COLO668 (cell line): Measurements from ENCODE around the gene CSN1S1.
A peak's percentile ranks its signal among the peaks of the same experiment; 100 is the strongest.
"Not testable (repeated sequence)": the region's sequence is repeated elsewhere in the genome, so short reads cannot be mapped to it uniquely, and the experiment has no call there.

Source experiments
- DNase-seq: peaks from one replicate; lab custom pipeline; 2025; ENCODE audit not compliant: unreplicated experiment; lab: John Stamatoyannopoulos, UW

The CSN1S1 gene

GRCh38 chr4:69930768-69931167 is at the start of gene CSN1S1:
TSS of gene CSN1S1 (plus strand) at chr4:69931068. CDS start at chr4:69932556, 1,488 bp downstream.
- DNase-seq: no peak

- DNase-seq: peak; percentile 26
These were observed 49.6 kb upstream of the CSN1S1 start for GRCh38 chr4:69881173-69881773.

- no peak for DNase-seq
These were observed 48.7 kb upstream of the CSN1S1 start for GRCh38 chr4:69882150-69882549.

- DNase-seq: no peak
These were observed 42.5 kb upstream of the CSN1S1 start for GRCh38 chr4:69888336-69888735.

- DNase-seq: no peak
These were observed 36.7 kb upstream of the CSN1S1 start for GRCh38 chr4:69894186-69894585.

- DNase-seq: no peak
These were observed 36.1 kb upstream of the CSN1S1 start for GRCh38 chr4:69894721-69895120.

GRCh38 chr4:69896530-69897116 is 34.2 kb upstream of the CSN1S1 start:
- DNase-seq: no peak

GRCh38 chr4:69907151-69907550 is 23.7 kb upstream of the CSN1S1 start:
- DNase-seq: no peak

- DNase-seq: no peak
These were observed 21.7 kb upstream of the CSN1S1 start for GRCh38 chr4:69909195-69909594.

GRCh38 chr4:69910016-69910782 is 20.7 kb upstream of the CSN1S1 start:
- no peak for DNase-seq

- DNase-seq: no peak
These were observed 10.0 kb upstream of the CSN1S1 start for GRCh38 chr4:69920874-69921273.

GRCh38 chr4:69923782-69924410 is 7.0 kb upstream of the CSN1S1 start:
- DNase-seq: not testable (repeated sequence)

GRCh38 chr4:69934150-69934549 is 3.3 kb downstream of the CSN1S1 start:
- no peak for DNase-seq

GRCh38 chr4:69936566-69936965 is 5.7 kb downstream of the CSN1S1 start:
- no peak for DNase-seq

GRCh38 chr4:69951602-69952001 is 20.7 kb downstream of the CSN1S1 start:
- no peak for DNase-seq

- DNase-seq: no peak
These were observed 26.3 kb downstream of the CSN1S1 start for GRCh38 chr4:69957209-69957608.

- no peak for DNase-seq
These were observed 34.8 kb downstream of the CSN1S1 start, which contains the start of gene CSN2 for GRCh38 chr4:69965628-69966027. TSS of gene CSN2 (minus strand) at chr4:69965728. CDS start at chr4:69960995, 4,733 bp downstream.

- no peak for DNase-seq
These were observed 39.2 kb downstream of the CSN1S1 start for GRCh38 chr4:69970071-69970470.

GRCh38 chr4:69974631-69975030 is 43.8 kb downstream of the CSN1S1 start:
- no peak for DNase-seq

- no peak for DNase-seq
These were observed 46.7 kb downstream of the CSN1S1 start for GRCh38 chr4:69977582-69977981.

GRCh38 chr4:69984030-69984443 is 53.2 kb downstream of the CSN1S1 start:
- DNase-seq: no peak

GRCh38 chr4:69986663-69987062 is 55.8 kb downstream of the CSN1S1 start:
- no peak for DNase-seq
